ACHN (cell line): ENCODE results near the gene CBR4.
"Not testable (repeated sequence)": the region's sequence is repeated elsewhere in the genome, so short reads cannot be mapped to it uniquely, and the experiment has no call there.

Source experiments
- DNase-seq: peaks from one replicate; pipeline ENCODE4 v3.0.0-alpha.2; 2015
- in situ Hi-C: cut with HindIII; loops from 2 replicates; pipeline ENCODE4 v1.10.0; 2017; ENCODE audit warnings: low sequenced_read_pairs, low pct_ligation_motif_present, low pct_unique_long_range_greater_than_20kb

The CBR4 gene

GRCh38 chr4:169000315-169000714, 9.7 kb downstream of the CBR4 start:
- DNase-seq = no peak
- in situ Hi-C loops = no loop called here

- in situ Hi-C loops = no loop called here
Observed at GRCh38 chr4:168999809-169000208, 10.2 kb downstream of the CBR4 start.

GRCh38 chr4:168998596-168998995, 11.5 kb downstream of the CBR4 start:
- DNase-seq = no peak
- in situ Hi-C loops = no loop called here

More at GRCh38 chr4:168999809-169000208, 10.2 kb downstream of the CBR4 start:
- no peak for DNase-seq

- no peak for DNase-seq
- in situ Hi-C loops = no loop called here
Observed at GRCh38 chr4:168995537-168996295, 14.3 kb downstream of the CBR4 start.

GRCh38 chr4:168994958-168995357, 15.1 kb downstream of the CBR4 start:
- DNase-seq = no peak
- in situ Hi-C loops = no loop called here

GRCh38 chr4:168993714-168994510, 16.1 kb downstream of the CBR4 start:
- no peak for DNase-seq
- in situ Hi-C loops = no loop called here

GRCh38 chr4:168992952-168993482, 17.0 kb downstream of the CBR4 start:
- in situ Hi-C loops, DNase-seq: not testable (repeated sequence)

- no peak for DNase-seq
- in situ Hi-C loops = no loop called here
Observed at GRCh38 chr4:168981942-168982341, 28.1 kb downstream of the CBR4 start.

GRCh38 chr4:168981460-168981859, 28.6 kb downstream of the CBR4 start:
- in situ Hi-C loops = no loop called here
- no peak for DNase-seq

- DNase-seq = no peak
- in situ Hi-C loops = no loop called here
Observed at GRCh38 chr4:168979338-168979737, 30.7 kb downstream of the CBR4 start.

- in situ Hi-C loops = no loop called here
- no peak for DNase-seq
Observed at GRCh38 chr4:168978001-168978700, 31.9 kb downstream of the CBR4 start.

GRCh38 chr4:168972596-168972995, 37.5 kb downstream of the CBR4 start:
- in situ Hi-C loops = no loop called here

GRCh38 chr4:168960716-168961115, 49.3 kb downstream of the CBR4 start:
- in situ Hi-C loops = no loop called here
- no peak for DNase-seq

More at GRCh38 chr4:168972596-168972995, 37.5 kb downstream of the CBR4 start:
- DNase-seq = no peak

- no peak for DNase-seq
Observed at GRCh38 chr4:168955674-168956073, 54.4 kb downstream of the CBR4 start.

GRCh38 chr4:168952821-168953246, 57.2 kb downstream of the CBR4 start:
- in situ Hi-C loops, DNase-seq: not testable (repeated sequence)

More at GRCh38 chr4:168955674-168956073, 54.4 kb downstream of the CBR4 start:
- in situ Hi-C loops = no loop called here

GRCh38 chr4:168945291-168945690, 64.8 kb downstream of the CBR4 start:
- in situ Hi-C loops = no loop called here
- no peak for DNase-seq

GRCh38 chr4:168942985-168943384, 67.1 kb downstream of the CBR4 start:
- peak; percentile 17 for DNase-seq
- in situ Hi-C loops = no loop called here
